Measurements from ENCODE around the gene TAGLN2. TPM values are rescaled to one million over a fixed set of nuclear protein-coding genes. Genes with fewer than 3 reads are reported as not detected.

The TAGLN2 gene
- total RNA-seq, 1 experiment from 2014 or later = 464 TPM

- Mint-ChIP-seq H3K9me3 (ENCODE audit: unreplicated experiment) (no peaks in the 10 kb centered on the region), H3K36me3 (ENCODE audit: insufficient read depth, unreplicated experiment) (peaks cover 49% of the 10 kb centered on the region), H3K4me3 (ENCODE audit: unreplicated experiment) (no peak overlapping the region), H3K4me1 (ENCODE audit: insufficient read depth, unreplicated experiment) (peaks cover 58% of the 10 kb centered on the region), H3K27me3 (ENCODE audit: insufficient read depth, unreplicated experiment) (no peaks in the 10 kb centered on the region), H3K27ac (ENCODE audit: low read depth, unreplicated experiment) (peak overlapping the region; percentile 39)
- CTCF ChIA-PET = interaction anchor here (0.5 to 52.4 kb wide), 24 partner anchors 8 to 1250 kb away, joined by 3 to 1675 read pairs (median 3); partner anchors contain the start of genes IGSF9, PPOX and TAGLN2
- DNase-seq (ENCODE audit: unreplicated experiment) = no peak
- intact Hi-C loops (cut with micrococcal nuclease) = no loop called here
- POLR2A ChIA-PET = interaction anchor here (1.0 to 1.5 kb wide), 2 partner anchors 8 to 9 kb away, joined by 4 to 6 read pairs; partner anchors contain the start of gene TAGLN2
- no TSS peak for BruUV-seq (replicated peaks)
- TF ChIP-seq, protein P1, sequence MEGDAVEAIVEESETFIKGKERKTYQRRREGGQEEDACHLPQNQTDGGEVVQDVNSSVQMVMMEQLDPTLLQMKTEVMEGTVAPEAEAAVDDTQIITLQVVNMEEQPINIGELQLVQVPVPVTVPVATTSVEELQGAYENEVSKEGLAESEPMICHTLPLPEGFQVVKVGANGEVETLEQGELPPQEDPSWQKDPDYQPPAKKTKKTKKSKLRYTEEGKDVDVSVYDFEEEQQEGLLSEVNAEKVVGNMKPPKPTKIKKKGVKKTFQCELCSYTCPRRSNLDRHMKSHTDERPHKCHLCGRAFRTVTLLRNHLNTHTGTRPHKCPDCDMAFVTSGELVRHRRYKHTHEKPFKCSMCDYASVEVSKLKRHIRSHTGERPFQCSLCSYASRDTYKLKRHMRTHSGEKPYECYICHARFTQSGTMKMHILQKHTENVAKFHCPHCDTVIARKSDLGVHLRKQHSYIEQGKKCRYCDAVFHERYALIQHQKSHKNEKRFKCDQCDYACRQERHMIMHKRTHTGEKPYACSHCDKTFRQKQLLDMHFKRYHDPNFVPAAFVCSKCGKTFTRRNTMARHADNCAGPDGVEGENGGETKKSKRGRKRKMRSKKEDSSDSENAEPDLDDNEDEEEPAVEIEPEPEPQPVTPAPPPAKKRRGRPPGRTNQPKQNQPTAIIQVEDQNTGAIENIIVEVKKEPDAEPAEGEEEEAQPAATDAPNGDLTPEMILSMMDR (IDR thresholded peaks at IDR 0.05; ENCODE audit: unreplicated experiment) = no peak
These were observed 9.6 kb downstream of the TAGLN2 start for GRCh38 chr1:159915571-159916241.

DNA sequence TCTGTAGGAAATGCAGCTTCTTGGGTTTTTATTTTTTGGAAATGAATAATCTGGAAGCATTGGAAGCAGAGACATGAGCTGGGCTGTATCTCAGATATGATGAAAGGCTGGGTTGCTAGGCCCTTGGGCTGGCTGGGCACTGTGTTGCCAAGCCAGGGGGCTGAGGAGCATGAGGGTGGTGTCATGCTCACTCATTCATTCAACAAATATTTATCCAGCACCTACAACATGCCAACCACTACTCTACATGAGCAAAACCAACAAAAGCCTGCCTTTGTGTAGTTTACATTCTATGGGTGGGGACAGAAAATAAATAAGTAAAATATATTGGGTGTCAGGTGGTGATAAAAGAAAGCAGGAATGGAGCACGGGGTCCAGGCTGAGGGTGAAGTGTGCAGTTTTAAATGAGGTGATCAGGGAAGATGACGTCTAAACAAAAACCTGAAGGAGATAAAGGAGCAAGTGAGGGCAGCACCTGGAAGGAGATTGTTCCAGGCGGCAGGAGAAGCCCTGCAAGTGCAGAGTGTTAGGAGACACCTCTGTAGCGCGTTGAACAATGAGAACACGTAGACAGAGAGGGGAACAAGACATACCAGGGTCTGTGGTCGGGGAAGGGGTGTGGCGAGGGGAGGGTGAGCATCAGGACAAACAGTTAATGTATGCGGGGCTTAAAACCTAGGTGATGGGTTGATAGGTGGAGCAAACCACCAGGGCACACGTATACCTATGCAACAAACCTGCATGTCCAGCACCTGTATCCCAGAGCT is 10.9 kb downstream of the TAGLN2 start:
- no peak overlapping the region for H3K27ac Mint-ChIP-seq (ENCODE audit: low read depth, unreplicated experiment)
- CTCF ChIA-PET = interaction anchor here (0.6 to 52.4 kb wide), 7 partner anchors 9 to 698 kb away, joined by 3 to 1675 read pairs (median 6); no protein-coding TSS in a partner anchor
- peaks cover 54% of the 10 kb centered on the region for H3K4me1 Mint-ChIP-seq (ENCODE audit: insufficient read depth, unreplicated experiment)
- no peak for DNase-seq (ENCODE audit: unreplicated experiment)
- no peaks in the 10 kb centered on the region for H3K27me3 Mint-ChIP-seq (ENCODE audit: insufficient read depth, unreplicated experiment)
- intact Hi-C loops (cut with micrococcal nuclease) = no loop called here
- H3K36me3 Mint-ChIP-seq (ENCODE audit: insufficient read depth, unreplicated experiment) = peaks cover 36% of the 10 kb centered on the region
- POLR2A ChIA-PET = interaction anchor here (0.9 to 1.0 kb wide), 2 partner anchors 9 to 11 kb away, joined by 4 read pairs; partner anchors contain the start of gene TAGLN2
- no peaks in the 10 kb centered on the region for H3K9me3 Mint-ChIP-seq (ENCODE audit: unreplicated experiment)
- no TSS peak for BruUV-seq (replicated peaks)
- TF ChIP-seq, protein P1 (IDR thresholded peaks at IDR 0.05; ENCODE audit: unreplicated experiment) = no peak
- no peak overlapping the region for H3K4me3 Mint-ChIP-seq (ENCODE audit: unreplicated experiment)

GRCh38 chr1:159913451-159914192 is 11.7 kb downstream of the TAGLN2 start:
- ChIA-PET CTCF (interaction anchor here (0.7 to 4.3 kb wide), 4 partner anchors 13 to 115 kb away, joined by 3 to 31 read pairs (median 6); no protein-coding TSS in a partner anchor), POLR2A (interaction anchor here (0.9 to 1.0 kb wide), 2 partner anchors 10 to 12 kb away, joined by 4 read pairs; partner anchors contain the start of gene TAGLN2)
- peaks cover 54% of the 10 kb centered on the region for H3K4me1 Mint-ChIP-seq (ENCODE audit: insufficient read depth, unreplicated experiment)
- DNase-seq (ENCODE audit: unreplicated experiment) = peak; percentile 55
- H3K4me3 Mint-ChIP-seq (ENCODE audit: unreplicated experiment) = no peak overlapping the region
- H3K27me3 Mint-ChIP-seq (ENCODE audit: insufficient read depth, unreplicated experiment) = no peaks in the 10 kb centered on the region
- H3K9me3 Mint-ChIP-seq (ENCODE audit: unreplicated experiment) = no peaks in the 10 kb centered on the region
- intact Hi-C loops (cut with micrococcal nuclease) = no loop called here
- H3K36me3 Mint-ChIP-seq (ENCODE audit: insufficient read depth, unreplicated experiment) = peaks cover 28% of the 10 kb centered on the region
- no peak overlapping the region for H3K27ac Mint-ChIP-seq (ENCODE audit: low read depth, unreplicated experiment)
- TF ChIP-seq, protein P1 (IDR thresholded peaks at IDR 0.05; ENCODE audit: unreplicated experiment) = no peak
- no TSS peak for BruUV-seq (replicated peaks)
